DND-41 (cell line): Measurements from ENCODE around the gene IL3RA.

Experiments used
- CTCF ChIP-seq: IDR thresholded peaks from 2 replicates; pipeline ENCODE4 v1.5.1; 2012; ENCODE audit warnings: borderline replicate concordance, low read length, moderate library complexity, mild to moderate bottlenecking; ENCODE audit not compliant: poor library complexity, severe bottlenecking; ENCODE audit errors: extremely low read depth
- EZH2 ChIP-seq: IDR thresholded peaks from 3 replicates; pipeline ENCODE4 v1.6.1; 2012; ENCODE audit warnings: borderline replicate concordance, low read depth, mild to moderate bottlenecking, moderate library complexity, low read length, inconsistent platforms; ENCODE audit not compliant: severe bottlenecking

- no peak for TF ChIP-seq CTCF
- no peak for TF ChIP-seq EZH2
Measured at GRCh38 chrX:1361910-1362309, 25.3 kb downstream of the IL3RA start.
